T1000 (cell line): ENCODE data around the gene HMGCR.

Experiments
- DNase-seq: peaks from one replicate; lab custom pipeline; 2025; ENCODE audit warnings: mixed read lengths; lab: John Stamatoyannopoulos, UW

The HMGCR gene

GRCh38 chr5:75381456-75381855 lies 44.4 kb downstream of the HMGCR start:
- no peak for DNase-seq

DNA sequence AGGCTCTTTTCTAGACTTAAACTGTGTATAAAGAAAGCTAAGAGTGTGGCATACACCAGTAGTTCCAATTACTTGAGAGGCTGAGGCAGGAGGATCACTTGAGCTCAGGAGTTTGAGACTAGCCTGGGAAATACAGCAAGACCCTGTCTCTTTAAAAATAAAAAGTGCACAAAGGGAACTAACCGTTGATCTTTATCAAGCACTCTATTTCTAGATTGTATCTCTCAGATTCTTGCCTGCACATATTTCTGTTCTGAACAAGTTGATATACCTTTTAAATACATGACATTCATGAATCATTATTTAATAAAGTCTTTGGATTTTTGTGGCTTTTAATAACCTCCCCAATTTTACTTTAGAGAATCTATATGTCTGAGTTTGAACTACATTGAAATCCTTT lies 47.2 kb downstream of the HMGCR start:
- no peak for DNase-seq

- no peak for DNase-seq
Measured at GRCh38 chr5:75387806-75388205, 50.8 kb downstream of the HMGCR start.

DNA sequence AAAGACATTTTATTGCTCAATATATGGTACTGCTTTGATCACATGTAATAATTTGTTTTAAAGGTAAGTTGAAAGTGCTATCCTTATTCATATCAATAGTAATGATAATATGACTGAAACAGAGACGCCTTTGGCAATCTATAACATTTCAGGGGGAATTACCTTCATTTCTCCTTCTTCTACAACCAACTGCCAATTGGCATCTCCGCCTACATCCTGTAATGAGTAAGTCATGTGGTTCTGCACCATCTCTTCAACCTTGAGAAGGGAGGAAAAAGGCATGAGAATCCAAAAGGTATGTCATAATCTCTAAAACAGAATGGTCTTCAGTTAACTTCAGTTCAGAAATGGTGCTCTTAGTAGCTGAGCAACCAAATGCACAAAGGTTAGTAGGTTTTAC lies 52.4 kb downstream of the HMGCR start:
- no peak for DNase-seq

DNA sequence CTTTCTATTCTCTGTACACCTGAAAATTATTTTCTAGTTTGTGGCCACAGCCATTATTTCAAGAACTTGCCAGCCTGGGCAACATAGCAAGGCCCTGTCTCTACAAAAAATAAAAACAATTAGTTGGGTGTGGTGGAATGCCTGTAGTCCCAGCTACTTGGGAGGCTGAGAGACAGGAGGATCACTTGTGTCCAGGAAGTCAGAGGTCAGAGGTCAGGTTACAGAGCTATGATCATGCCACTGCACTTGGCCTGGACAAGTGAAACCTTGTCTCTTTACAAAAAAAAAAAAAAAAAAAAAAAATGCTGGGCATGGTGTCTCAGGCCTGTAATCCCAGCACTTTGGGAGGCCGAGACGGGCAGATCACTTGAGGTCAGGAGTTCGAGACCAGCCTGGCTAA lies 58.3 kb downstream of the HMGCR start:
- DNase-seq: no peak

DNA sequence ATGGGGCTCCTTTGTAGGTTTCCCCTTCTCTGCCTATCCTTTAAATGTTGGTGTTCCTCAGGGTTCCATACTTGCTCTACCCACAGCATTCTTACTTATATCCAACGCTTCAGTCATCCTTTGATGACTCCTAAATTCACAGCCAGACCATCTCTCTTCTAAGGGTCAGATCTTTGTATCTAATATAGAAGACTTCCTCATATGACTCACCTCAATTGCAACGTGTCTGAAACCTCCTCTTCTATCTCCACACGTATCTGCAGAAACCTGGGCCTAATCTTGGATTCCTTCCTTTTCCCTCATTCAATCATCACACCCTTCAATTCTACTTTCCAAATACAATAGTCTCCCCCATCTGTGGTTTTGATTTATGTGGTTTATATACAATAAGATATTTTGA lies 68.3 kb downstream of the HMGCR start:
- no peak for DNase-seq
